ENCODE measurements around the gene MED25.

GRCh38 chr19:49791776-49792445 is 26.2 kb upstream of the MED25 start:
- TF ChIP-seq ZBTB5 (IDR thresholded peaks at IDR 0.05) (no peak), ARNT (IDR thresholded peaks at IDR 0.05) (no peak), ELF1 (tag; IDR thresholded peaks at IDR 0.05) (no peak)

All from K562 (cell line).